Measurements from ENCODE around the gene DNAH12. TPM values are rescaled to one million over a fixed set of nuclear protein-coding genes. Genes with fewer than 3 reads are reported as not detected.

The DNAH12 gene
- total and polyA plus RNA-seq, 2 of the 4 experiments (the other 2 are of a cell fraction): under 0.01 to 0.02 TPM

DNA sequence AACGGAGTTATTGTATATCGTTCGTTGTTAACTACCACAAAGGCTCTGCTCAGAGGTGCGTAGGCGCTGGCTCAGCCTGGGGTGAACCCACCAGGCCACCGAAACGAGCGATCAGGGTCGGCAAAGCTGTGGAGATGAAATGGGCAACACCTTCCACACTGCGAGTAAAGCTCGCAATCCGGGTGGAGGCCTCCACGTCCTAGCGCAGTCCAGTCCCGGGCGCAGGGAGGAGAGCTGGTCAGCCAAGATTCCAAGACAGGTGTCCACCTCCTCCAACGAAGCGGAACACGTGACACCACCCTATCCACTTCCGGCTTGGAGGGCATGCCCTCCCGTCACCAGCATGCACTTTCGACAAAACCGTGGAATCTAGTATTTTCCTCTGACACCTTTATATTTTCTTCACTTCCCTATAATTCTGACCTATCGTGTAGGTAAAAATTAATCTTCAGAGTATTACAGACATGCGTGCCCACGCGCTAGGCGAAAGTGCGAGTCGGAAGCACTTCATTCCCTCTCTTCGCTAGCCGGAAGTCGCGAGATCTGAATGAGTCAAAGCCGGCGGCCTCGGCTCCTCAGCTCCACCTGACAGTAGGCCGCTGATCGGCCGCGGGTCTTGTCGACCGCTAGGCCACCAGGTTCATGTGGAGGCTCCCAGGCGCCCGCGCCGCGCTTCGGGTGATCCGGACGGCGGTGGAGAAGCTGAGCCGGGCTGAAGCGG lies 11.8 kb upstream of the DNAH12 start, which contains the start of gene PDE12:
TSS of gene PDE12 (plus strand) at position 537 of the 721 bp plus-strand sequence. CDS start at position 643, 106 bp downstream.
- peak within 1 kb of the TSS; percentile 79 for H3K56ac ChIP-seq (ENCODE audit: extremely low read depth, insufficient read depth, low read length)
- peak within 1 kb of the TSS; percentile 92 for H2BK5ac ChIP-seq (ENCODE audit: low read depth, low read length, poor library complexity, severe bottlenecking)
- peaks cover 4% of the 10 kb centered on the region for H3K9me1 ChIP-seq (ENCODE audit: insufficient read depth, low read length)
- H3K9me3 ChIP-seq (ENCODE audit: control insufficient read depth, insufficient read depth, low read length): no peaks in the 10 kb centered on the region
- POLR2A ChIA-PET (ENCODE audit: unreplicated experiment): no interaction called here
- in situ Hi-C loops (cut with MboI; ENCODE audit: low sequenced_read_pairs) (loop anchor here (25.0 kb wide), 1 partner anchor 394 kb away; the partner anchor contains the start of gene IL17RD), dilution Hi-C loops (cut with HindIII; ENCODE audit: low sequenced_read_pairs, unreplicated experiment) (no loop called here), intact Hi-C loops (cut with micrococcal nuclease) (loop anchor here (1.0 to 5.0 kb wide), 3 partner anchors 329 to 455 kb away; partner anchors contain the start of gene APPL1)
- H2BK15ac ChIP-seq (ENCODE audit: low read depth, low read length): peak within 1 kb of the TSS; percentile 66
- peak within 1 kb of the TSS; percentile 73 for H3K27ac ChIP-seq (ENCODE audit: insufficient read depth, low read length)
- WGBS, 2 experiments (ENCODE audit: extremely low coverage in 2 of 2, insufficient read length in 1 of 2): 0% methylated on average over 21 of the region's 54 CpGs; no CpG with 5 or more reads in 1 of the 2 experiments
- peak within 1 kb of the TSS; percentile 99 for H4K8ac ChIP-seq (ENCODE audit: low read depth in 2 of 2, low read length in 2 of 2)
- H3K23ac ChIP-seq (ENCODE audit: low read depth, low read length): peak within 1 kb of the TSS; percentile 93
- H4K91ac ChIP-seq (ENCODE audit: insufficient read depth, low read depth, low read length): peak within 1 kb of the TSS; percentile 93
- peak within 1 kb of the TSS; percentile 92 for H3K4ac ChIP-seq (ENCODE audit: low read depth, low read length)
- H3K14ac ChIP-seq (replicated peaks; ENCODE audit: low read depth, low read length): peak within 1 kb of the TSS; percentile 93
- H2AFZ ChIP-seq (replicated peaks; ENCODE audit: low read length, poor library complexity): peak within 1 kb of the TSS; percentile 100
- H3K79me1 ChIP-seq (ENCODE audit: low read depth in 1 of 2, low read length in 2 of 2): peaks cover 6 to 26% of the 10 kb centered on the region in 2 experiments
- peak within 1 kb of the TSS; percentile 84 for H2BK20ac ChIP-seq (ENCODE audit: low read depth, low read length)
- peak within 1 kb of the TSS; percentile 87 for H3K18ac ChIP-seq (ENCODE audit: low read depth, low read length)
- ATAC-seq (ENCODE audit: low read depth) (peak; percentile 85), DNase-seq (peak; percentile 91)
- peak within 1 kb of the TSS; percentile 87 for H3K9ac ChIP-seq (ENCODE audit: low read depth, low read length)
- H4K20me1 ChIP-seq (ENCODE audit: insufficient read depth, low read length): peaks cover 11% of the 10 kb centered on the region
- H3K4me1 ChIP-seq (ENCODE audit: control insufficient read depth, insufficient read depth, low read length): peaks cover 1% of the 10 kb centered on the region; the same call in 1 of the 2 replicates
- H3K27me3 ChIP-seq (ENCODE audit: control insufficient read depth, insufficient read depth, low read length): no peaks in the 10 kb centered on the region
- peak within 1 kb of the TSS; percentile 99 for H4K5ac ChIP-seq (ENCODE audit: low read depth, low read length)
- H2BK120ac ChIP-seq (ENCODE audit: low read depth, low read length): peak within 1 kb of the TSS; percentile 98
- peak within 1 kb of the TSS; percentile 96 for H3K4me2 ChIP-seq (ENCODE audit: low read depth, low read length)
- peak within 1 kb of the TSS; percentile 95 for H2AK9ac ChIP-seq (replicated peaks; ENCODE audit: low read depth, low read length, poor library complexity)
- peak within 1 kb of the TSS; percentile 90 for H2AK5ac ChIP-seq (ENCODE audit: low read depth, low read length)
- BruUV-seq (replicated peaks): no TSS peak
- peak within 1 kb of the TSS; percentile 79 for H3K4me3 ChIP-seq (ENCODE audit: insufficient read depth, low read depth, low read length)
- H3K36me3 ChIP-seq (ENCODE audit: control insufficient read depth, insufficient read depth, low read length): peaks cover 2% of the 10 kb centered on the region; the same call in 1 of the 2 replicates
- CTCF ChIA-PET: interaction anchor here (0.9 kb wide), 1 partner anchor 18 kb away, joined by 3 read pairs; no protein-coding TSS in a partner anchor
- peak; percentile 92 for TF ChIP-seq USF2 (IDR thresholded peaks at IDR 0.05; ENCODE audit: low read depth, low read length)
- TF ChIP-seq RFX5 (IDR thresholded peaks at IDR 0.05; ENCODE audit: low read depth, low read length): no peak
- 0 out of 2 replicates have a peak, but pooled peaks have one; percentile 22 for TF ChIP-seq ELK1 (IDR thresholded peaks at IDR 0.05; ENCODE audit: borderline replicate concordance, low read depth, low read length)
- no peak for TF ChIP-seq CTCF (conservative IDR thresholded peaks at IDR 0.05; ENCODE audit: low read depth, low read length)
- TF ChIP-seq CEBPB (IDR thresholded peaks at IDR 0.05; ENCODE audit: low read depth, low read length): no peak
- TF ChIP-seq BHLHE40 (IDR thresholded peaks at IDR 0.05; ENCODE audit: low read depth, low read length): peak; percentile 81; the same call in 1 of the 2 replicates
- no peak; the same call in none of the 2 replicates for TF ChIP-seq MXI1 (IDR thresholded peaks at IDR 0.05; ENCODE audit: borderline replicate concordance, low read depth, low read length)
- peak; percentile 95 for TF ChIP-seq POLR2A (IDR thresholded peaks at IDR 0.05; ENCODE audit: low read depth, low read length)
- 0 out of 2 replicates have a peak, but pooled peaks have one; percentile 6 for TF ChIP-seq NFE2L2 (IDR thresholded peaks at IDR 0.05; ENCODE audit: low read depth, low read length)
- no peak; the same call in 1 of the 2 replicates for TF ChIP-seq MAZ (IDR thresholded peaks at IDR 0.05; ENCODE audit: borderline replicate concordance, low read depth, low read length)
- no peak for TF ChIP-seq SMC3 (IDR thresholded peaks at IDR 0.05; ENCODE audit: low read depth, low read length)
- TF ChIP-seq MAFK (IDR thresholded peaks at IDR 0.05; ENCODE audit: low read depth, low read length): no peak
- peak; percentile 4 for TF ChIP-seq RCOR1 (IDR thresholded peaks at IDR 0.05; ENCODE audit: insufficient replicate concordance, low read length)

All from IMR-90 (cell line).